ENCODE measurements around the gene CELF2.

The CELF2 gene

GRCh38 chr10:11255796-11256444 is 238.2 kb downstream of the CELF2 start:
- no peak for DNase-seq

- DNase-seq, result no peak
Measured at GRCh38 chr10:11256896-11257295, 239.2 kb downstream of the CELF2 start.

GRCh38 chr10:11257440-11258090 is 239.9 kb downstream of the CELF2 start:
- no peak for DNase-seq

- DNase-seq, result no peak
Measured at GRCh38 chr10:11260170-11260569, 242.5 kb downstream of the CELF2 start.

GRCh38 chr10:11261143-11261542 is 243.5 kb downstream of the CELF2 start:
- no peak for DNase-seq

- DNase-seq, result no peak
Measured at GRCh38 chr10:11261687-11262493, 244.2 kb downstream of the CELF2 start.

- no peak for DNase-seq
Measured at GRCh38 chr10:11262494-11263345, 245.0 kb downstream of the CELF2 start.

GRCh38 chr10:11263767-11264166 is 246.1 kb downstream of the CELF2 start:
- DNase-seq, result no peak

- DNase-seq, result no peak
Measured at GRCh38 chr10:11264296-11265048, 246.8 kb downstream of the CELF2 start.

GRCh38 chr10:11265484-11265883 is 247.8 kb downstream of the CELF2 start:
- no peak for DNase-seq

- DNase-seq, result no peak
Measured at GRCh38 chr10:11266426-11266825, 248.8 kb downstream of the CELF2 start.

- DNase-seq, result peak; percentile 75
Measured at GRCh38 chr10:11270135-11270857, 252.6 kb downstream of the CELF2 start.

GRCh38 chr10:11270858-11271179 is 253.1 kb downstream of the CELF2 start:
- DNase-seq, result no peak

GRCh38 chr10:11272915-11273389 is 255.3 kb downstream of the CELF2 start:
- no peak for DNase-seq

GRCh38 chr10:11274452-11274851 is 256.8 kb downstream of the CELF2 start:
- no peak for DNase-seq

- no peak for DNase-seq
Measured at GRCh38 chr10:11275651-11276050, 258.0 kb downstream of the CELF2 start.

- DNase-seq, result no peak
Measured at GRCh38 chr10:11276449-11276990, 258.8 kb downstream of the CELF2 start.

- no peak for DNase-seq
Measured at GRCh38 chr10:11279314-11279713, 261.6 kb downstream of the CELF2 start.

GRCh38 chr10:11280187-11280932 is 262.7 kb downstream of the CELF2 start:
- DNase-seq, result no peak

GRCh38 chr10:11282156-11282555 is 264.5 kb downstream of the CELF2 start:
- no peak for DNase-seq
